Upper lobe of left lung (tissue), 6 donors: ENCODE data around the gene TIGD2. TPM values are rescaled to one million over a fixed set of nuclear protein-coding genes. Genes with fewer than 3 reads are reported as not detected.

ENCODE experiments used
- ATAC-seq, 2 donors: fragments of 200-7000 bp; cut with Tn5 transposase; one replicate each; pipeline ENCODE4 v1.9.1; 2022; ENCODE audit warnings: mild to moderate bottlenecking in 2 of 2, moderate library complexity in 2 of 2; ENCODE audit not compliant: low FRiP score in 2 of 2
- DNase-seq, 2 donors: peaks; one replicate each; pipeline ENCODE4 v3.0.0-alpha.2; 2019 to 2020
- H3K27ac ChIP-seq, 4 donors: fragments of 200-600 bp; sonication (generic); one replicate each; pipeline ENCODE4 v1.5.1; 2016 to 2019
- H3K27me3 ChIP-seq, 4 donors: fragments of 200-600 bp; sonication (generic); one replicate each; pipeline ENCODE4 v1.5.1; 2017 to 2019
- H3K36me3 ChIP-seq, 4 donors: fragments of 200-600 bp; sonication (generic); one replicate each; pipeline ENCODE4 v1.5.1; 2016 to 2019
- H3K4me1 ChIP-seq, 4 donors: fragments of 200-600 bp; sonication (generic); one replicate each; pipeline ENCODE4 v1.5.1; 2018 to 2019
- H3K4me3 ChIP-seq, 4 donors: fragments of 200-600 bp; sonication (generic); one replicate each; pipeline ENCODE4 v1.5.1; 2017 to 2019; ENCODE audit warnings: mild to moderate bottlenecking in 2 of 4, moderate library complexity in 1 of 4
- H3K9me3 ChIP-seq, 4 donors: fragments of 200-600 bp; sonication (generic); one replicate each; pipeline ENCODE4 v1.5.1; 2018 to 2019
- EP300 ChIP-seq, 4 donors: sonication (generic); formaldehyde crosslinking; IDR thresholded peaks; one replicate each; pipeline ENCODE4 v1.5.1; 2017; ENCODE audit warnings: antibody characterized with exemption in 4 of 4, control low read depth in 2 of 4
- POLR2A ChIP-seq, 4 donors: fragments of 450-650 bp; IDR thresholded peaks; one replicate each; pipeline ENCODE4 v1.5.1; 2016 to 2017; ENCODE audit warnings: antibody characterized with exemption in 4 of 4, mild to moderate bottlenecking in 2 of 4
- POLR2AphosphoS5 ChIP-seq, 2 donors: sonication (generic); formaldehyde crosslinking; IDR thresholded peaks; one replicate each; pipeline ENCODE4 v1.5.1; 2017; ENCODE audit warnings: antibody characterized with exemption in 2 of 2
- WGBS, 2 donors: methylation state at CpG; one replicate each; pipeline ENCODE4 v1.1.5; 2017 to 2018; 5-methylcytosine and 5-hydroxymethylcytosine counted together
- total RNA-seq, 6 donors: library from RNA; depleted of rRNA in 4 of 6; stranded (reverse); fragments of >200 nt in 4 of 6; gene quantifications; one replicate each; pipeline versions ENCODE4 v1.1.0 to v1.2.1, GENCODE V29; 2016 to 2021
- TF ChIP-seq, protein P1 (sequence below), 6 experiments: fragments of 450-650 bp in 4 of 6; fragments of 200-600 bp in 2 of 6; sonication (generic) in 2 of 6; IDR thresholded peaks; one replicate each; pipeline ENCODE4 v1.5.1; 2016 to 2019; ENCODE audit warnings: antibody characterized with exemption in 6 of 6
- donor health status: DM: no; HTN: no; CAD: no; lungs with moderate emphysema.
- donor health status: DM: no; HTN: yes; CAD: no; lungs with severe emphysema.

The TIGD2 gene
- total RNA-seq, 6 donors from 2014 or later, result 2.6 to 10.5 (median 5.7) TPM

DNA sequence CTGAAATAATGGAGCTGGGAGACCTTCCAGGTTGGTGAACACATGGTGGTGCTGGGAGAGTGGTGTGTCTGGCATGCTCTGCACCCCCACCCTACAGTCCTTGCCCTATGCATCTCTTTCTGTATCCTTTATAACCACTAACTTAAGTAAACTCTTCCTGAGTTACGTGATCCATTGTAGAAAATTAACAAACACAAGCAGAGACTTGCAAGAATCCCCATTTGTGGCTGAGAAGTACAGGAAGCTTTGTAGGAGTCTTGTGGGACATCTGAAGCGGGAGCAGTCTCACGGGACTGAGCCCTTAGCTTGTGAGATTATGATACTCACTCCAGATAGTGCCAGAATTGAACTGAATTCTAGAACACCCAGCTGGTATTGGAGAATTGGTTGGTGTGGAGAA, 40.0 kb upstream of the TIGD2 start:
- Histone ChIP-seq H3K36me3 (no peaks in the 10 kb centered on the region), H3K27me3 (no peaks in the 10 kb centered on the region), H3K9me3 (no peaks in the 10 kb centered on the region), H3K4me1 (no peaks in the 10 kb centered on the region), H3K27ac (no peak overlapping the region), H3K4me3 (no peak overlapping the region)
- DNase-seq (no peak), ATAC-seq (no peak)
- WGBS, 2 donors, result 72 to 90% methylated on average over 3 of the region's 3 CpGs
- TF ChIP-seq POLR2AphosphoS5 (IDR thresholded peaks at IDR 0.05), result no peak
- TF ChIP-seq, protein P1, sequence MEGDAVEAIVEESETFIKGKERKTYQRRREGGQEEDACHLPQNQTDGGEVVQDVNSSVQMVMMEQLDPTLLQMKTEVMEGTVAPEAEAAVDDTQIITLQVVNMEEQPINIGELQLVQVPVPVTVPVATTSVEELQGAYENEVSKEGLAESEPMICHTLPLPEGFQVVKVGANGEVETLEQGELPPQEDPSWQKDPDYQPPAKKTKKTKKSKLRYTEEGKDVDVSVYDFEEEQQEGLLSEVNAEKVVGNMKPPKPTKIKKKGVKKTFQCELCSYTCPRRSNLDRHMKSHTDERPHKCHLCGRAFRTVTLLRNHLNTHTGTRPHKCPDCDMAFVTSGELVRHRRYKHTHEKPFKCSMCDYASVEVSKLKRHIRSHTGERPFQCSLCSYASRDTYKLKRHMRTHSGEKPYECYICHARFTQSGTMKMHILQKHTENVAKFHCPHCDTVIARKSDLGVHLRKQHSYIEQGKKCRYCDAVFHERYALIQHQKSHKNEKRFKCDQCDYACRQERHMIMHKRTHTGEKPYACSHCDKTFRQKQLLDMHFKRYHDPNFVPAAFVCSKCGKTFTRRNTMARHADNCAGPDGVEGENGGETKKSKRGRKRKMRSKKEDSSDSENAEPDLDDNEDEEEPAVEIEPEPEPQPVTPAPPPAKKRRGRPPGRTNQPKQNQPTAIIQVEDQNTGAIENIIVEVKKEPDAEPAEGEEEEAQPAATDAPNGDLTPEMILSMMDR (IDR thresholded peaks at IDR 0.05), result no peak
- TF ChIP-seq POLR2A (IDR thresholded peaks at IDR 0.05), result no peak
- TF ChIP-seq EP300 (IDR thresholded peaks at IDR 0.05), result no peak

DNA sequence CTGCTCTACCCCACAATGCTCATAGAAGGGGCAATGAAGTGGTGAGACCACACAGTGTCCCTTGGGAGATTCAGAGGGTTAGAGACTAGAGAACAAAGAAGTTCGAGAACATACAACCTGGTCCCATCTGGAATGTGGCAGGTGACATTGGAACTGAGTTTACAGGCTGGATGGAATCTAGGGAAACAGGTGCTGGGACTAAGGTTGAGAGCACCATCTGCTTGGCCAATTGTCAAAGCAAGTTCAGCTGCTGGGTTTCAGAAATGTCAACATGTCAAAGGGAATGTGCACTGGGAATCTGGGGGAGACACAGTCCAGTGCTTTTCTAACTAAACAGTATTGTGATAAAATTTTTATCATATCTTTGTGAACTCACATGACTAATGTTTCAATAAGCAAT, 38.4 kb upstream of the TIGD2 start:
- H3K27ac ChIP-seq, result no peak overlapping the region
- no peaks in the 10 kb centered on the region for H3K36me3 ChIP-seq
- ATAC-seq, result no peak
- H3K4me1 ChIP-seq, result no peaks in the 10 kb centered on the region
- H3K4me3 ChIP-seq, result no peak overlapping the region
- no peaks in the 10 kb centered on the region for H3K27me3 ChIP-seq
- WGBS, 2 donors, result 100% methylated on average over 1 of the region's 1 CpG
- H3K9me3 ChIP-seq, result peaks cover 0 to 1% (median 0%) of the 10 kb centered on the region in 4 donors
- no peak for TF ChIP-seq EP300 (IDR thresholded peaks at IDR 0.05)
- TF ChIP-seq POLR2AphosphoS5 (IDR thresholded peaks at IDR 0.05), result no peak
- no peak for TF ChIP-seq POLR2A (IDR thresholded peaks at IDR 0.05)
- TF ChIP-seq, protein P1 (IDR thresholded peaks at IDR 0.05), result no peak
- no peak for DNase-seq

DNA sequence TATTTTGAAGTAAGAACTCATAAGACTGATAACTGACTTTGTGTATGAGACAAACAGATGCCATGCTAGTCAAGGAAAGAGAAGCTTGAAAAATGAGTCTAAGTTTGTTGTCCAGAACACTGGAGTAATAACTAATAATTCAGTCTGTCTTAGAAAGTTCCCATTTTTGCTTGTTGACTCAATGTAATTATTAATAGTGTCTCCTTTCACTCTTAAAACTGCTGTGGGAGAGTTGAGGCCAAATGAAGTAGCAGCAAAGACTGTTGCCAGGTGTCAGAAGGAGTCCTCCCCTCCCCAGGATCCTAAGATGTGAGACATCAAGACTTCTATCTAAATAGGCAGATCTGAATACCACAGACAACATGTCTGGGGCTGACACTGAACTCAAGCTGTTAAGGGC, 33.6 kb upstream of the TIGD2 start:
- ATAC-seq (no peak), DNase-seq (no peak)
- Histone ChIP-seq H3K4me3 (no peak overlapping the region), H3K27me3 (no peaks in the 10 kb centered on the region), H3K4me1 (no peaks in the 10 kb centered on the region), H3K36me3 (no peaks in the 10 kb centered on the region), H3K27ac (no peak overlapping the region), H3K9me3 (peaks cover 0 to 3% (median 0%) of the 10 kb centered on the region in 4 donors)
- TF ChIP-seq, protein P1 (IDR thresholded peaks at IDR 0.05), result no peak
- TF ChIP-seq POLR2AphosphoS5 (IDR thresholded peaks at IDR 0.05) (no peak), POLR2A (IDR thresholded peaks at IDR 0.05) (no peak), EP300 (IDR thresholded peaks at IDR 0.05) (no peak)

DNA sequence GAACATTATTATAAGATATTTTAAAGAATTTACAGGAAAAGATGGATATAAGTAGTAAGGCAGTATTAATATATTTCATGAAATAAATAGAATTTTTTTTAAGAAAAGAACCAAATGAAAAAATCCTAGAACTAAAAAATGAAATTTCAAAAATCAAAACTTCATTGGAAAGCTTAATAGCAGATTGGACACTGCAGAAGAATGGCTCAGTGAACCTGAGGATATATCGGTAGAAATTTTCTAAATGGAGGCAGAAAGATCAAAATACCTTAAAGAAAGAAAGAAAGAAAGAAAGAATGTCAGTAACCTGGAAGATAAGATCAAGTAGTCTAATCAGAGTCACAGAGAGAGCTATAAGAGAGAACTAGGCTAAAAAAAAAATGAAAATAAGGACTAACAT, 33.0 kb upstream of the TIGD2 start:
- H3K4me1 ChIP-seq, result no peaks in the 10 kb centered on the region
- no peaks in the 10 kb centered on the region for H3K36me3 ChIP-seq
- H3K9me3 ChIP-seq, result peaks cover 0 to 3% (median 0%) of the 10 kb centered on the region in 4 donors
- TF ChIP-seq POLR2AphosphoS5 (IDR thresholded peaks at IDR 0.05) (no peak), EP300 (IDR thresholded peaks at IDR 0.05) (no peak), POLR2A (IDR thresholded peaks at IDR 0.05) (no peak)
- TF ChIP-seq, protein P1 (IDR thresholded peaks at IDR 0.05), result no peak
- no peak overlapping the region for H3K4me3 ChIP-seq
- ATAC-seq (no peak), DNase-seq (no peak)
- WGBS, 2 donors, result 90 to 100% methylated on average over 1 of the region's 1 CpG
- no peaks in the 10 kb centered on the region for H3K27me3 ChIP-seq
- H3K27ac ChIP-seq, result no peak overlapping the region

DNA sequence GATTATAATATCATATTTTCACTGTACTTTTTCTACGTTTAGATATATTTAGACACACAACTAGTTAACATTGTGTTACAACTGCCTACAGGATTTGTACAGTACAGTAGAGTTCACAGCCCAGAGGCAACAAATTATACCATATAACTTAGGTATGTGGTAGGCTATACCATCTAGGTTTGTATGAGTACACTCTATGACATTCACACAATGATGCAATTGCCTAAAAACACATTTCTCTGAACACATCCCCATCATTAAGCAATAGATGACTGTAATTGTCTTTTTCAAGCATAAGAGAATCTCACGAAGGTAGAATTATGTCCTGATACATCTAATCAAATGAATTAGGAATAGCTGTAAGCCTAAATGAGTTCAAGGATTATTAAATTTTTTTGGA, 12.3 kb upstream of the TIGD2 start:
- ATAC-seq (no peak), DNase-seq (no peak)
- H3K4me1 ChIP-seq, result no peaks in the 10 kb centered on the region
- no peaks in the 10 kb centered on the region for H3K36me3 ChIP-seq
- 74 to 79% methylated on average over 2 of the region's 2 CpGs for WGBS, 2 donors
- no peaks in the 10 kb centered on the region for H3K9me3 ChIP-seq
- TF ChIP-seq EP300 (IDR thresholded peaks at IDR 0.05) (no peak), POLR2AphosphoS5 (IDR thresholded peaks at IDR 0.05) (no peak)
- TF ChIP-seq, protein P1 (IDR thresholded peaks at IDR 0.05), result no peak
- H3K27ac ChIP-seq, result no peak overlapping the region
- no peaks in the 10 kb centered on the region for H3K27me3 ChIP-seq
- H3K4me3 ChIP-seq, result no peak overlapping the region
